HEK293 (cell line): ENCODE measurements around the gene CDK11B.

Experiments used
- PRDM4 ChIP-seq: fragments of 450-650 bp; formaldehyde crosslinking; IDR thresholded peaks from 2 replicates; pipeline ENCODE4 v1.5.1; 2017; ENCODE audit warnings: missing biosample characterization, missing genetic modification characterization
- TRIM28 ChIP-seq: IDR thresholded peaks from 2 replicates; pipeline ENCODE4 v1.6.1; 2011; ENCODE audit warnings: low read length, control low read depth, borderline replicate concordance
- ZBTB10 ChIP-seq: fragments of 450-650 bp; formaldehyde crosslinking; IDR thresholded peaks from 2 replicates; pipeline ENCODE4 v1.5.1; 2016; ENCODE audit warnings: missing biosample characterization, missing genetic modification characterization
- ZBTB7A ChIP-seq: fragments of 450-650 bp; formaldehyde crosslinking; IDR thresholded peaks from 2 replicates; pipeline ENCODE4 v1.5.1; 2016; ENCODE audit warnings: low read depth, missing biosample characterization, missing genetic modification characterization
- ZNF280C ChIP-seq: fragments of 450-650 bp; formaldehyde crosslinking; IDR thresholded peaks from 2 replicates; pipeline ENCODE4 v1.5.1; 2016; ENCODE audit warnings: missing biosample characterization, missing genetic modification characterization
- ZNF280D ChIP-seq: fragments of 450-650 bp; formaldehyde crosslinking; IDR thresholded peaks from 2 replicates; pipeline ENCODE4 v1.5.1; 2016; ENCODE audit warnings: missing biosample characterization, missing genetic modification characterization
- ZNF366 ChIP-seq: fragments of 450-650 bp; formaldehyde crosslinking; conservative IDR thresholded peaks from 2 replicates; pipeline ENCODE4 v1.5.1; 2016; ENCODE audit warnings: missing biosample characterization, missing genetic modification characterization
- ZNF398 ChIP-seq: fragments of 450-650 bp; formaldehyde crosslinking; IDR thresholded peaks from 2 replicates; pipeline ENCODE4 v1.5.1; 2017; ENCODE audit warnings: missing biosample characterization, missing genetic modification characterization
- ZNF426 ChIP-seq: fragments of 450-650 bp; formaldehyde crosslinking; IDR thresholded peaks from 2 replicates; pipeline ENCODE4 v1.5.1; 2017; ENCODE audit warnings: missing biosample characterization, missing genetic modification characterization, mild to moderate bottlenecking, inconsistent platforms, moderate library complexity
- ZNF433 ChIP-seq: fragments of 450-650 bp; formaldehyde crosslinking; IDR thresholded peaks from 2 replicates; pipeline ENCODE4 v1.5.1; 2016; ENCODE audit warnings: missing biosample characterization, missing genetic modification characterization, low read depth
- ZNF488 ChIP-seq: fragments of 450-650 bp; formaldehyde crosslinking; IDR thresholded peaks from 2 replicates; pipeline ENCODE4 v1.5.1; 2016; ENCODE audit warnings: missing biosample characterization, missing genetic modification characterization
- ZNF501 ChIP-seq: fragments of 450-650 bp; formaldehyde crosslinking; IDR thresholded peaks from 2 replicates; pipeline ENCODE4 v1.5.1; 2016; ENCODE audit warnings: missing biosample characterization, missing genetic modification characterization
- ZNF513 ChIP-seq: fragments of 450-650 bp; IDR thresholded peaks from 2 replicates; pipeline ENCODE4 v1.5.1; 2018; ENCODE audit warnings: missing biosample characterization, missing genetic modification characterization
- ZNF623 ChIP-seq: fragments of 450-650 bp; formaldehyde crosslinking; IDR thresholded peaks from 2 replicates; pipeline ENCODE4 v1.5.1; 2016; ENCODE audit warnings: missing biosample characterization, missing genetic modification characterization
- ZNF629 ChIP-seq: fragments of 450-650 bp; formaldehyde crosslinking; IDR thresholded peaks from 2 replicates; pipeline ENCODE4 v1.5.1; 2017; ENCODE audit warnings: missing biosample characterization, missing genetic modification characterization
- ZNF707 ChIP-seq: fragments of 450-650 bp; formaldehyde crosslinking; IDR thresholded peaks from 2 replicates; pipeline ENCODE4 v1.5.1; 2016; ENCODE audit warnings: missing biosample characterization, missing genetic modification characterization
- ZNF792 ChIP-seq: fragments of 450-650 bp; formaldehyde crosslinking; IDR thresholded peaks from 2 replicates; pipeline ENCODE4 v1.5.1; 2016; ENCODE audit warnings: missing biosample characterization, missing genetic modification characterization
- ZNF837 ChIP-seq: fragments of 450-650 bp; formaldehyde crosslinking; IDR thresholded peaks from 2 replicates; pipeline ENCODE4 v1.5.1; 2016; ENCODE audit warnings: missing biosample characterization, missing genetic modification characterization
- ZSCAN4 ChIP-seq: fragments of 450-650 bp; formaldehyde crosslinking; IDR thresholded peaks from 2 replicates; pipeline ENCODE4 v1.5.1; 2017; ENCODE audit warnings: missing biosample characterization, missing genetic modification characterization
- ZSCAN5A ChIP-seq: fragments of 450-650 bp; formaldehyde crosslinking; IDR thresholded peaks from 2 replicates; pipeline ENCODE4 v1.5.1; 2016; ENCODE audit warnings: missing biosample characterization, missing genetic modification characterization

CDK11B gene

GRCh38 chr1:1614204-1614953 lies 44.4 kb downstream of the CDK11B start (continued):
- TF ChIP-seq ZNF629 (tag by site-specific recombination) (peak; percentile 20; the same call in 1 of the 2 replicates), ZNF426 (tag by site-specific recombination) (no peak), ZNF433 (tag by site-specific recombination) (no peak), ZNF837 (tag by site-specific recombination) (no peak), ZNF488 (no peak), ZSCAN4 (tag by site-specific recombination) (no peak), ZSCAN5A (tag by site-specific recombination) (no peak), ZNF792 (0 out of 2 replicates have a peak, but pooled peaks have one; percentile 37), ZNF707 (tag by site-specific recombination) (no peak), PRDM4 (no peak), TRIM28 (no peak), ZNF398 (tag by site-specific recombination) (no peak), ZNF366 (tag by site-specific recombination) (no peak; the same call in 1 of the 2 replicates), ZBTB7A (tag by site-specific recombination) (no peak), ZNF280C (tag by site-specific recombination) (no peak), ZNF623 (tag by site-specific recombination) (no peak), ZNF501 (tag by site-specific recombination) (0 out of 2 replicates have a peak, but pooled peaks have one; percentile 24), ZNF513 (tag by site-specific recombination) (no peak), ZNF280D (no peak), ZBTB10 (tag by site-specific recombination) (0 out of 2 replicates have a peak, but pooled peaks have one; percentile 20)
